ENCODE data around the gene ADGRG1. TPM values are rescaled to one million over a fixed set of nuclear protein-coding genes. Genes with fewer than 3 reads are reported as not detected.

The ADGRG1 gene
- total RNA-seq, 2 donors from 2014 or later, result 0.64 TPM

DNA sequence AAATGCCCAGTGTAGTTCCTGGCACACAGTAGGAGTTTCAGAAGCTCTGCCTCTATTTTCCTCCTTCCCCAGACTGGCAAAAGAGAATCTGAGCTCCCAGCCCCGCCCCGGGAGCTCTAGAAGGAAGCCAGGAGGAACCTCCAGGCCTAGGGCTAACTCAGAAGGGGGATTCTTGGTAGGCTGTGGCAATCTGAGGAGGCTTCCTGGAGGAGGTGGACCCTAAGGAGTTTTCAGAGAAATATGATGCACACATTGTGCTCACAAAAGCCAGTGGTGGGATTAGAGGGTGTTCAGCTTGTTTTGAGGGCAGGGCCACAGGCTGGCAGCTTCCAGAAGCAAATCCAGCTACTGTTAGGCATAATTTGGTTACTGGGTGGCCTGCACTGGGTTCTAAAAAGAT is 10.0 kb downstream of the ADGRG1 start:
- no peak overlapping the region for H3K4me3 ChIP-seq (ENCODE audit: low read length)
- Mint-ChIP-seq H3K9me3 (no peaks in the 10 kb centered on the region), H3K27ac (no peak overlapping the region), H3K36me3 (ENCODE audit: low read depth) (no peaks in the 10 kb centered on the region), H3K4me1 (peaks cover 12% of the 10 kb centered on the region), H3K27me3 (ENCODE audit: insufficient read depth) (peaks cover 13% of the 10 kb centered on the region), H3K4me3 (no peak overlapping the region)
- TF ChIP-seq, protein P1, sequence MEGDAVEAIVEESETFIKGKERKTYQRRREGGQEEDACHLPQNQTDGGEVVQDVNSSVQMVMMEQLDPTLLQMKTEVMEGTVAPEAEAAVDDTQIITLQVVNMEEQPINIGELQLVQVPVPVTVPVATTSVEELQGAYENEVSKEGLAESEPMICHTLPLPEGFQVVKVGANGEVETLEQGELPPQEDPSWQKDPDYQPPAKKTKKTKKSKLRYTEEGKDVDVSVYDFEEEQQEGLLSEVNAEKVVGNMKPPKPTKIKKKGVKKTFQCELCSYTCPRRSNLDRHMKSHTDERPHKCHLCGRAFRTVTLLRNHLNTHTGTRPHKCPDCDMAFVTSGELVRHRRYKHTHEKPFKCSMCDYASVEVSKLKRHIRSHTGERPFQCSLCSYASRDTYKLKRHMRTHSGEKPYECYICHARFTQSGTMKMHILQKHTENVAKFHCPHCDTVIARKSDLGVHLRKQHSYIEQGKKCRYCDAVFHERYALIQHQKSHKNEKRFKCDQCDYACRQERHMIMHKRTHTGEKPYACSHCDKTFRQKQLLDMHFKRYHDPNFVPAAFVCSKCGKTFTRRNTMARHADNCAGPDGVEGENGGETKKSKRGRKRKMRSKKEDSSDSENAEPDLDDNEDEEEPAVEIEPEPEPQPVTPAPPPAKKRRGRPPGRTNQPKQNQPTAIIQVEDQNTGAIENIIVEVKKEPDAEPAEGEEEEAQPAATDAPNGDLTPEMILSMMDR (conservative IDR thresholded peaks at IDR 0.05), result no peak
- no peaks in the 10 kb centered on the region for H3K4me1 ChIP-seq (ENCODE audit: control insufficient read depth, insufficient read depth, low read length)
- peaks cover 7% of the 10 kb centered on the region for H3K27me3 ChIP-seq (ENCODE audit: control insufficient read depth, insufficient read depth, low read length, poor library complexity, severe bottlenecking)
- H3K9me3 ChIP-seq (ENCODE audit: control insufficient read depth, low read length), result no peaks in the 10 kb centered on the region
- DNase-seq, result no peak
- peak overlapping the region; percentile 99 for H3K27ac ChIP-seq (ENCODE audit: low read depth, low read length)
- H3K9ac ChIP-seq (ENCODE audit: extremely low read depth, low read length, poor library complexity, severe bottlenecking), result no peak overlapping the region
- 100% methylated on average over 2 of the region's 2 CpGs; no CpG with 5 or more reads in 1 of the 2 experiments for WGBS, 2 experiments (ENCODE audit: insufficient coverage in 1 of 2, insufficient read length in 1 of 2)
- H3K36me3 ChIP-seq (ENCODE audit: control insufficient read depth, insufficient read depth, low read length), result no peaks in the 10 kb centered on the region

DNA sequence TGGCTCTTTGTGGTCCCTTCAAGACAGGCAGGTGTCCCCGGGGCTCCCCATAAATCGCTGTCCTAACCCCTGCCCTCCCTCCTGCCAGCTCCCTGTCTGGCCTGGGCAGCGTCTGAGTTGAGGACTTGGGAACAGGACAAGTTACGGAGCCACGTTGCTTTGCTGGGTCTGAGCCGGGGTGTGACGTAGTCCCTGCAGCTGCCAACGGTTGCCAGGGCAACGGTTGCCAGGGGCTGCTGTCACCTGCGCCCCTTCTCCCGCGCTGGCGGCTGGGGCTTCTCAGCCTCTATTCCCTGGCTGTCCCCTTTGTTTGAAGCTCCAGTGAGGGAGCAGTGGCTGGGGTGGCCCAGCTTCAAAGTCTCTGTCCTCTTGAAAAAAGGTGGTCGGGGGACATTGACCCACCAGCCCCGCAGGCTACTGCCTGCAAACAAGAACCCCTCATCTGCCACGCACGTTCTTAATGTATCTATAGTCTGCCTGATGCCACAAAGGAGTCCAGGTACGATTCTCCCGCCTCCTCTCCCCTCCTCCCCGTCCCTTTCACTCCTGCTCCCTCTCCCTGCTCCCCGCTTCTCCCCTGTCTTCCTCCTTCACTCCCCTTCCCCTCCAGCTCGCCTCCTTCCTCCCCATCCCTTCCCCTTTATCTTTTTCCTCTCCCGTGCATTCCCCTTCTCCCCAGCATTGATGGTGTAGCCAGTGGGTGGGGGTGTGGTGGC is 10.9 kb downstream of the ADGRG1 start:
- Mint-ChIP-seq H3K27ac (no peak overlapping the region), H3K4me3 (no peak overlapping the region), H3K4me1 (peaks cover 12% of the 10 kb centered on the region), H3K9me3 (no peaks in the 10 kb centered on the region), H3K36me3 (ENCODE audit: low read depth) (no peaks in the 10 kb centered on the region), H3K27me3 (ENCODE audit: insufficient read depth) (peaks cover 13% of the 10 kb centered on the region)
- no peak overlapping the region for H3K9ac ChIP-seq (ENCODE audit: extremely low read depth, low read length, poor library complexity, severe bottlenecking)
- 36 to 45% methylated on average over 16 to 22 of the region's 23 CpGs for WGBS, 2 experiments (ENCODE audit: insufficient coverage in 1 of 2, insufficient read length in 1 of 2)
- no peaks in the 10 kb centered on the region for H3K4me1 ChIP-seq (ENCODE audit: control insufficient read depth, insufficient read depth, low read length)
- TF ChIP-seq, protein P1 (conservative IDR thresholded peaks at IDR 0.05), result no peak
- peak overlapping the region; percentile 99 for H3K27ac ChIP-seq (ENCODE audit: low read depth, low read length)
- no peaks in the 10 kb centered on the region for H3K9me3 ChIP-seq (ENCODE audit: control insufficient read depth, low read length)
- H3K27me3 ChIP-seq (ENCODE audit: control insufficient read depth, insufficient read depth, low read length, poor library complexity, severe bottlenecking), result peaks cover 7% of the 10 kb centered on the region
- H3K36me3 ChIP-seq (ENCODE audit: control insufficient read depth, insufficient read depth, low read length), result no peaks in the 10 kb centered on the region
- DNase-seq, result peak; percentile 85
- H3K4me3 ChIP-seq (ENCODE audit: low read length), result no peak overlapping the region

DNA sequence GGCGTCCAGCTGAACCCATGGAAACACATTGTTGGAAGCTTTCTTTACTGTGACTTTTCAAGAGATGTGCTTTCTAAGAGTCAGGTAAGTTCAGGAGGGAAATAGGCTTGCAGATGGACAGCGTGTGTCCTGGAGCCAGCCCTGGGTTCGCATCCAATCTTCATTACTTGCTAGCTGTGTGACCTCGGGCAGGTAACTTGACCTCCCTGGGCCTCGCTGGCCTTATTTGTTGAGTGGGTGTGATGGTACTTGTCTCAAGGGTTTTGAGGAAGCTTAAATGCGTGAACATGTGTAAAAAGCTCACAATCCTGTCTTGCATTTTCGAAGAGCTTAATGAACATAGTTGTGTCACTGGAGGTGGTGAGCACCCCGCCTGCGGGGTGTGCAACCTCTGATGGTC is 11.8 kb downstream of the ADGRG1 start:
- Mint-ChIP-seq H3K9me3 (no peaks in the 10 kb centered on the region), H3K4me1 (peaks cover 12% of the 10 kb centered on the region), H3K27me3 (ENCODE audit: insufficient read depth) (peaks cover 13% of the 10 kb centered on the region), H3K4me3 (no peak overlapping the region), H3K27ac (no peak overlapping the region), H3K36me3 (ENCODE audit: low read depth) (no peaks in the 10 kb centered on the region)
- Histone ChIP-seq H3K9me3 (ENCODE audit: control insufficient read depth, low read length) (no peaks in the 10 kb centered on the region), H3K4me3 (ENCODE audit: low read length) (no peak overlapping the region), H3K4me1 (ENCODE audit: control insufficient read depth, insufficient read depth, low read length) (no peaks in the 10 kb centered on the region), H3K27me3 (ENCODE audit: control insufficient read depth, insufficient read depth, low read length, poor library complexity, severe bottlenecking) (peaks cover 7% of the 10 kb centered on the region), H3K9ac (ENCODE audit: extremely low read depth, low read length, poor library complexity, severe bottlenecking) (no peak overlapping the region), H3K36me3 (ENCODE audit: control insufficient read depth, insufficient read depth, low read length) (no peaks in the 10 kb centered on the region), H3K27ac (ENCODE audit: low read depth, low read length) (peak overlapping the region; percentile 99)
- WGBS, 2 experiments (ENCODE audit: insufficient coverage in 1 of 2, insufficient read length in 1 of 2), result 93 to 95% methylated on average over 7 to 9 of the region's 9 CpGs
- DNase-seq, result no peak
- TF ChIP-seq, protein P1 (conservative IDR thresholded peaks at IDR 0.05), result no peak

Measured in endodermal cell (in vitro differentiated cells).